VCaP (cell line): Measurements from ENCODE around the gene CTNND2.

Experiments
- H3K27ac ChIP-seq: fragments of 450-650 bp; 2 replicates; pipeline ENCODE4 v1.5.1; 2017
- TF ChIP-seq, protein P1 (sequence below): fragments of 450-650 bp; conservative IDR thresholded peaks from 2 replicates; pipeline ENCODE4 v1.5.1; 2017; ENCODE audit warnings: mild to moderate bottlenecking, moderate library complexity

The CTNND2 gene

DNA sequence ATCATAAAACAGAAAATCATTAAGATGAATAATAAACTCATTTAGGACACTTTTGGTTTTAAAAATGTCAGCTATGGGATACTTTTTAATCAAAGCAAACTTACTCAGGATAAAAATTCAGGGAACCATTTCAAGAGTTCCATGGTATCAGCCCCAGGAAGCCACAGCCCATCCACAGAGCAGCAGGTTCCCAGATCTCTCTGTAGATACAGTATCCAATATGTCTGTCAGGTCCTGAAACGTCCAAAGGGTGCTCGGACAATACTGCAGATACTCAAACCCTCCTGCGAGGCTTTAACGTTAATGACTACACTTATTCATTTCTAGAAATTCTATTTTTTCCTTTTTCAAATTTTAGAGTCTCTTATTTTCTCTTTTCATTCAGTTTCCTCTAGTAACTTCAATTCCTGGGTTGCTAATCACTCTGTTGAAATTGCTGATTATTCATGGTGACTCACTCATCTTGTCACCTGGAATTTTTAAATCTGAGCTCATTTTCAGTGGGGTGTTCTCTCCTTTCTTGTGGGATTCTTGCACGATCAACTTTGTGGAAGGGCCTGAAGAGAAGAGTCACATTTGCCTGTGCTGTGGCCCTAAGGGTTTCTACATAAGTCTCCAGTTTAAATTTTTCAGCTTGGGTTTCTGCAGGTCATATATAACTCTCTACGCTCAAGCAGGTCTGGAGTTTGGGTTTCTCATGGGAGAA is 435.8 kb downstream of the CTNND2 start:
- TF ChIP-seq, protein P1, sequence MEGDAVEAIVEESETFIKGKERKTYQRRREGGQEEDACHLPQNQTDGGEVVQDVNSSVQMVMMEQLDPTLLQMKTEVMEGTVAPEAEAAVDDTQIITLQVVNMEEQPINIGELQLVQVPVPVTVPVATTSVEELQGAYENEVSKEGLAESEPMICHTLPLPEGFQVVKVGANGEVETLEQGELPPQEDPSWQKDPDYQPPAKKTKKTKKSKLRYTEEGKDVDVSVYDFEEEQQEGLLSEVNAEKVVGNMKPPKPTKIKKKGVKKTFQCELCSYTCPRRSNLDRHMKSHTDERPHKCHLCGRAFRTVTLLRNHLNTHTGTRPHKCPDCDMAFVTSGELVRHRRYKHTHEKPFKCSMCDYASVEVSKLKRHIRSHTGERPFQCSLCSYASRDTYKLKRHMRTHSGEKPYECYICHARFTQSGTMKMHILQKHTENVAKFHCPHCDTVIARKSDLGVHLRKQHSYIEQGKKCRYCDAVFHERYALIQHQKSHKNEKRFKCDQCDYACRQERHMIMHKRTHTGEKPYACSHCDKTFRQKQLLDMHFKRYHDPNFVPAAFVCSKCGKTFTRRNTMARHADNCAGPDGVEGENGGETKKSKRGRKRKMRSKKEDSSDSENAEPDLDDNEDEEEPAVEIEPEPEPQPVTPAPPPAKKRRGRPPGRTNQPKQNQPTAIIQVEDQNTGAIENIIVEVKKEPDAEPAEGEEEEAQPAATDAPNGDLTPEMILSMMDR = no peak
- no peak overlapping the region for H3K27ac ChIP-seq

DNA sequence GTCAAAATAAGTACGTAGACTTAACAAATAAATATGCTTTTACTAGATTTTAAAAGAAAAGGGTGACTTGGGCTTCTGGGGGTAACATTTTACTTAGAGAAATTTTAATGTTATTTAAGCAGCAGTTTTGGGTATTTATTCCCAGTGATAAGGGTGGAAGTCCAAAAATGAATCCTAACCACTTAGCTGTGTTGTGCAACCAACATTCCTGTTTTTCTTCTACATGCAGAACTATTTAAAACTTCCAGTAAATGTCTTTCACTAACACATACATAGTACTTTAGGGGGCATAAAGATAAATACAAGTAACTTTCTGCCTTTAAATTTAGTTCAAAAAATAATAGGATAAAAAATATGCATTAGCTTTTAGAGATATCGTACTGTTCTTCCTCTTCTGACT is 436.7 kb downstream of the CTNND2 start:
- TF ChIP-seq, protein P1 = no peak
- no peak overlapping the region for H3K27ac ChIP-seq

DNA sequence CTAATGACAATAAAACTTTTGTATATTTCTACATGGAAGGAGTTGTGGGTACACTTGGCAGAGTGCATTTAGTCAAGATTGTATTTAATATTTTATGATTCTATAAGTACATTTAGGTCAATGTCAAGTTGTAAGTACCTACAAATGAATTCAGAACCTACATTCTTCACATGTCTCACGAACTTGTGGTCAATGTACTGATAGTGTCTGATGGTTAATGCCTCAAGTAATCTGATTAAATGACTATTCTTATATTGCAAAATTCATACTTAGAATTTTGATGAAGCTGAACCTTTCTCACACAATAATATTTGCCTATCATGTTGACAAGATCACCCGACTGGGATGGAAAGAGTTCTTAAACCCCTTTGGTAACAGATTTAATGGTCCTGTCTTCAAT is 444.5 kb downstream of the CTNND2 start:
- TF ChIP-seq, protein P1 = no peak
- H3K27ac ChIP-seq = no peak overlapping the region

DNA sequence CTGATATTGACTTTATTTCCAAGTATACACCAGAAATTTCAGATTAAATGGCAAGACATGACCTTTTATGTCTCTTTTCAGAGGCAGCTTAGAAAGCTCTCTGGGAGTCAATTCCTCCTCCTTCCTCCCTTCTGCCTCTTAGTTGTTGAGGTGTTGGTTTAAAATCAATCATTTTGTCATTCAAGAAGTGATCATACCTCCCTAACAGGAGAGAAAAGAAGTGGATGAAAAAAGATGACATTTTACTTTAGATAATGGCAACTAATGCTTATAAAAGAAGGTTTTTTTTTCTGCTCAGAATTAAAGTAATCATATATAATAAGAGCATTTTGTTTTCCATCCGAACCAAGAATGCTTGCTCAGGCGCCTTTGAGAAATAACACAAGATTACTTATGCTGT is 448.7 kb downstream of the CTNND2 start:
- TF ChIP-seq, protein P1 = no peak

DNA sequence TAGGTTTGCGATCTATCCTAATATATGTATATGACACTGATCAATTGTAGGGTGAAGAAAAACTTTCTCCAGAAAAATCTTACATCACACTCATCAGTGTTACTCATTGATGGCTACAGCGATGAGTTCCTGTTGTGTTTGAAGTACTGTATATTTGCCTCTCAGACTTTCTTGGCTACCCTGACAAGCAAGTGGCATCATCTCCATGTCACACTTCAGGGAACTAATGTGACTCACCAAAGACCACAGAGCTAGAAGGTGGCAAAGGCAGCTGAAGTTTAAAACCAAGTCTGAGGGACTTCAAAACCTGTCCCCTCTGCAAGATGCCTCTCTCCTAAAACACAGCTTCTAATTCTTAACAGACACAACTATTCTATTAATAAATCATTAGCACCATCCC is 451.4 kb downstream of the CTNND2 start:
- no peak overlapping the region for H3K27ac ChIP-seq

More for the DNA sequence above, 448.7 kb downstream of the CTNND2 start:
- no peak overlapping the region for H3K27ac ChIP-seq

DNA sequence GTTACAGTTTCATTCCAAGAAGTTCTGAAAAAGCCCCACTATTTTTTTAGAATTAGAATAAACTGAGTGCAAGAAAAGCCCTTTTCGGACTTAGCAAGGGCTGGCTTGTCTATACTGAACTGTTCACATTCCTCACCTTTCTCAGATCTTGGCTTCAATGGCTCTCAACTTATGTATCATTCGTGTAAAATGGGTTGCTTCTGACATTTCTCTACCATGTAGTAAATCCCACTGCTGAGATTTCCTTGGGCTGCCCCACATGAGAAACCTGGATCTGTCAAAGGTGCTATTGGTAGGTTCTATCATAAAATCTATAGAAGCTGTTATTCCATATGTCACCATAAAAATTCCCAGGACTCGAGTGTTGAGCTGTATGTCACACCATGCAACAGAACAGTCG is 454.3 kb downstream of the CTNND2 start:
- H3K27ac ChIP-seq = no peak overlapping the region
- TF ChIP-seq, protein P1 = no peak

More for the DNA sequence above, 451.4 kb downstream of the CTNND2 start:
- TF ChIP-seq, protein P1 = no peak

DNA sequence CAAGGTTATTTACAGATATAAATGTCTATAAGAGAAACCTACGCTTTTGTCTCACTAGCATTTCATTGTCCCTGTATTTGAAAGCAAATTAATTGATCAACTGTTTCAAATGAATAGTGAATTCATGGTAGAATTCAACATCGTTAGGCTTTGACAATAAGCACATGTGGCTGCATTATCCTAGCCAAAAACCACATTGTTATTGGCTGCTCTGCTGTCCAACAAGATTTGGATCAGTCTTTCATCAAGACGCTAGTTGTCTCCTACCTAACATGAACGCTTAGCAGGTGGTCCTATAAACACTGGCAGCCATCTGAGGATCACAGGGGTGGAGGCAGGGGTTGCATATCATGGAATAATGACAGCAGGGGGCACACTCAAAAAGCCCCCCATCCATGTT is 455.0 kb downstream of the CTNND2 start:
- no peak overlapping the region for H3K27ac ChIP-seq
- TF ChIP-seq, protein P1 = no peak
